Neuronal stem cell (in vitro differentiated cells): Measurements from ENCODE around the gene LYPD3.

Experiments
- DNase-seq: peaks from one replicate; pipeline ENCODE4 v3.0.0-alpha.2; 2013; ENCODE audit warnings: low spot score
- H2AFZ ChIP-seq: one replicate; pipeline ENCODE4 v1.6.1; 2013; ENCODE audit warnings: mild to moderate bottlenecking, low read length, inconsistent platforms
- H2AK5ac ChIP-seq: 2 replicates; pipeline ENCODE4 v1.6.1; 2013; ENCODE audit warnings: low read depth, mild to moderate bottlenecking, inconsistent platforms, low read length, moderate library complexity, mixed read lengths
- H2BK120ac ChIP-seq: 2 replicates; pipeline ENCODE4 v1.6.1; 2013; ENCODE audit warnings: low read depth, mild to moderate bottlenecking, inconsistent platforms, low read length, moderate library complexity, mixed read lengths
- H2BK12ac ChIP-seq: one replicate; pipeline ENCODE4 v1.6.1; 2013; ENCODE audit warnings: low read length, inconsistent platforms
- H2BK15ac ChIP-seq: 2 replicates; pipeline ENCODE4 v1.6.1; 2013; ENCODE audit warnings: mild to moderate bottlenecking, low read length, inconsistent platforms, mixed read lengths
- H2BK5ac ChIP-seq: one replicate; pipeline ENCODE4 v1.6.1; 2013; ENCODE audit warnings: inconsistent platforms, mild to moderate bottlenecking, low read length, moderate library complexity
- H3K14ac ChIP-seq: one replicate; pipeline ENCODE4 v1.6.1; 2013; ENCODE audit warnings: low read length, inconsistent platforms
- H3K18ac ChIP-seq: 2 replicates; pipeline ENCODE4 v1.6.1; 2013; ENCODE audit warnings: low read length, inconsistent platforms
- H3K23ac ChIP-seq: 2 replicates; pipeline ENCODE4 v1.6.1; 2013; ENCODE audit warnings: low read depth, mild to moderate bottlenecking, mixed read lengths, low read length, inconsistent platforms; ENCODE audit not compliant: poor library complexity
- H3K27ac ChIP-seq: replicated peaks from 3 replicates; pipeline ENCODE4 v1.5.1; 2013; ENCODE audit warnings: low read length, inconsistent platforms
- H3K27me3 ChIP-seq, 3 experiments: 2 replicates each; pipeline ENCODE4 v1.6.1; 2013; ENCODE audit warnings: low read length in 3 of 3, mild to moderate bottlenecking in 2 of 3, inconsistent platforms in 1 of 3, low read depth in 1 of 3, mixed read lengths in 1 of 3, moderate library complexity in 1 of 3; ENCODE audit not compliant: control insufficient read depth in 3 of 3, insufficient read depth in 3 of 3
- H3K36me3 ChIP-seq, 2 donors: replicated peaks in 1 of 2; 2 replicates each; pipeline ENCODE4 v1.6.1; 2013; ENCODE audit warnings: low read length in 2 of 2; ENCODE audit not compliant: control insufficient read depth in 2 of 2, insufficient read depth in 2 of 2
- H3K4ac ChIP-seq: 2 replicates; pipeline ENCODE4 v1.6.1; 2013; ENCODE audit warnings: inconsistent platforms, mild to moderate bottlenecking, low read length, moderate library complexity
- H3K4me1 ChIP-seq, 2 donors: 1 replicate in 1 of 2; 2 replicates in 1 of 2; pipeline ENCODE4 v1.6.1; 2013; ENCODE audit warnings: low read length in 2 of 2, low read depth in 1 of 2; ENCODE audit not compliant: control insufficient read depth in 2 of 2, insufficient read depth in 1 of 2
- H3K4me2 ChIP-seq: one replicate; pipeline ENCODE4 v1.6.1; 2013; ENCODE audit warnings: mild to moderate bottlenecking, low read length, inconsistent platforms; ENCODE audit not compliant: insufficient read depth, poor library complexity, severe bottlenecking
- H3K4me3 ChIP-seq, 2 donors: 2 replicates each; pipeline ENCODE4 v1.5.1; 2013; ENCODE audit warnings: low read length in 2 of 2, mild to moderate bottlenecking in 2 of 2, inconsistent platforms in 1 of 2, moderate library complexity in 1 of 2
- H3K79me1 ChIP-seq: one replicate; pipeline ENCODE4 v1.6.1; 2013; ENCODE audit warnings: low read depth, mild to moderate bottlenecking, inconsistent platforms, low read length, moderate library complexity
- H3K9ac ChIP-seq: one replicate; pipeline ENCODE4 v1.6.1; 2013; ENCODE audit warnings: mild to moderate bottlenecking, low read depth, low read length, inconsistent platforms; ENCODE audit not compliant: poor library complexity
- H3K9me3 ChIP-seq, 2 donors: replicated peaks in 1 of 2; 2 replicates each; pipeline versions ENCODE3 to v1.6.1; 2013; ENCODE audit warnings: low read length in 2 of 2, mild to moderate bottlenecking in 2 of 2, inconsistent platforms in 1 of 2, low read depth in 1 of 2, mixed read lengths in 1 of 2, moderate library complexity in 1 of 2; ENCODE audit not compliant: control insufficient read depth in 2 of 2, insufficient read depth in 1 of 2
- H4K8ac ChIP-seq: one replicate; pipeline ENCODE4 v1.6.1; 2013; ENCODE audit warnings: low read depth, mild to moderate bottlenecking, inconsistent platforms, low read length, moderate library complexity
- H4K91ac ChIP-seq: one replicate; pipeline ENCODE4 v1.6.1; 2013; ENCODE audit warnings: low read length, low read depth, mild to moderate bottlenecking, inconsistent platforms; ENCODE audit not compliant: poor library complexity
- WGBS, 2 donors: extraction: QIAGEN DNeasy Blood & Tissue Kit; methylation state at CpG; one replicate each; pipeline ENCODE4 v1.1.7; 2013; ENCODE audit warnings: missing lambda C conversion rate in 2 of 2, mixed read lengths in 1 of 2; ENCODE audit not compliant: insufficient read length in 2 of 2, insufficient replicate concordance in 1 of 2; ENCODE audit errors: extremely low coverage in 2 of 2; 5-methylcytosine and 5-hydroxymethylcytosine counted together

The LYPD3 gene

GRCh38 chr19:43433358-43433673, 32.1 kb downstream of the LYPD3 start:
- Histone ChIP-seq H3K9ac (no peak overlapping the region), H3K4me1 (no peaks in the 10 kb centered on the region), H3K4me2 (no peak overlapping the region), H2BK5ac (no peak overlapping the region), H2BK12ac (no peak overlapping the region), H3K23ac (no peak overlapping the region), H3K14ac (no peak overlapping the region), H3K36me3 (no peaks in the 10 kb centered on the region), H3K27ac (no peak overlapping the region), H2BK15ac (no peak overlapping the region), H2BK120ac (no peak overlapping the region), H3K9me3 (no peaks in the 10 kb centered on the region), H3K18ac (no peak overlapping the region), H3K27me3 (no peaks in the 10 kb centered on the region), H4K8ac (no peak overlapping the region), H3K79me1 (no peaks in the 10 kb centered on the region), H2AK5ac (no peak overlapping the region), H2AFZ (no peak overlapping the region), H3K4me3 (no peak overlapping the region), H4K91ac (no peak overlapping the region), H3K4ac (no peak overlapping the region)
- WGBS, 2 donors = no CpG with 5 or more reads among the region's 2 CpGs
- DNase-seq = no peak

DNA sequence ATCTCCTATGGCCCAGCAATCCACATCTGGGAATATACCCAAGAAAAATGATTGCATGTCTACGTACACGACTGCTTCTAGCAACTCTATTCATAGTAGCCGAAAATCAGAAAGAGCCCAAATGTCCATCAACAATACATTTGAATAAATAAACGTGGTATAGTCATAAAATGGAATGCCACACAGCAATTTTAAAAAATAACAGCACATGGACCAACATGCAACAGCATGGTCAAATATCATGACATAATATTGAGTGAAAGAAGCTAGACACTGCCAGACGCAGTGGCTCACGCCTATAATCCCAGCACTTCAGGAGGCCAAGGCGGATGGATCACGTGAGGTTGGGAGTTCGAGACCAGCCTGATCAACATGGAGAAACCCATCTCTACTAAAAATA, 34.4 kb downstream of the LYPD3 start:
- H3K23ac ChIP-seq = no peak overlapping the region
- no peak overlapping the region for H4K91ac ChIP-seq
- no peaks in the 10 kb centered on the region for H3K36me3 ChIP-seq
- no peak overlapping the region for H3K9ac ChIP-seq
- H3K4ac ChIP-seq = no peak overlapping the region
- no peaks in the 10 kb centered on the region for H3K4me1 ChIP-seq
- no peaks in the 10 kb centered on the region for H3K27me3 ChIP-seq
- H3K4me2 ChIP-seq = no peak overlapping the region
- H3K18ac ChIP-seq = no peak overlapping the region
- H3K14ac ChIP-seq = no peak overlapping the region
- no peak overlapping the region for H3K27ac ChIP-seq
- H2BK15ac ChIP-seq = no peak overlapping the region
- H3K9me3 ChIP-seq = no peaks in the 10 kb centered on the region
- H3K79me1 ChIP-seq = no peaks in the 10 kb centered on the region
- no peak overlapping the region for H4K8ac ChIP-seq
- no peak for DNase-seq
- no peak overlapping the region for H3K4me3 ChIP-seq
- H2BK12ac ChIP-seq = no peak overlapping the region
- no CpG with 5 or more reads among the region's 9 CpGs for WGBS, 2 donors
- H2AK5ac ChIP-seq = no peak overlapping the region
- H2BK5ac ChIP-seq = no peak overlapping the region
- no peak overlapping the region for H2AFZ ChIP-seq
- H2BK120ac ChIP-seq = no peak overlapping the region

DNA sequence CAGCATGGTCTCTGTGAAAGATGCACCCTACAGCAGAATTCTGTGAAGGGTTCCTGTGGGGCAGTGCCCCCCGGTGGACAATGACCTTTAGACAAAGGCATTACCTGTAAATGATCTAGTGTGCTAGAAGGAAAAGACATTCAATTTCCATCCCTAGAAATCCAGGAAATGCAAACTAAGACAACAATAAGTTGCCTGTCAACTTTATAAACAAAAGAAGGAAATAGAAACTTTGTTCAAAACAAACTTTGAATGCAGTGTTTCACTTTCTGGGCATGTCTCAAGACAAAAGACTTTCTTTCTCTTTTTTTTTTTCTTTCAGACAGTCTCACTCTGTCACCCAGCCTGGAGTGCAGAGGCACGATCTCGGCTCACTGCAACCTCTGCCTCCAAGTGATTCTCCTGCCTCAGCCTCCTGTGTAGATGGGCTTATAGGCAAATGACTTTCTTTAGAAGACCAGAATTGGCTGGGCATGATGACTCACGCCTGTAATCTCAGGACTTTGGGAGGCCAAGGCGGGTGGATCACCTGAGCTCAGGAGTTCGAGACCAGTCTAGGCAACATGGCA, 35.2 kb downstream of the LYPD3 start:
- no peak overlapping the region for H3K14ac ChIP-seq
- H3K79me1 ChIP-seq = no peaks in the 10 kb centered on the region
- H2BK5ac ChIP-seq = no peak overlapping the region
- H4K8ac ChIP-seq = no peak overlapping the region
- H3K23ac ChIP-seq = no peak overlapping the region
- H3K4me1 ChIP-seq = no peaks in the 10 kb centered on the region
- H3K4ac ChIP-seq = no peak overlapping the region
- H2BK12ac ChIP-seq = no peak overlapping the region
- H3K18ac ChIP-seq = no peak overlapping the region
- no CpG with 5 or more reads among the region's 6 CpGs for WGBS, 2 donors
- no peak overlapping the region for H3K4me2 ChIP-seq
- H3K9ac ChIP-seq = no peak overlapping the region
- no peak overlapping the region for H2BK15ac ChIP-seq
- no peaks in the 10 kb centered on the region for H3K36me3 ChIP-seq
- H4K91ac ChIP-seq = no peak overlapping the region
- no peaks in the 10 kb centered on the region for H3K9me3 ChIP-seq
- DNase-seq = no peak
- no peak overlapping the region for H2AFZ ChIP-seq
- H3K27me3 ChIP-seq = no peaks in the 10 kb centered on the region
- no peak overlapping the region for H2AK5ac ChIP-seq
- no peak overlapping the region for H3K27ac ChIP-seq
- H2BK120ac ChIP-seq = no peak overlapping the region
- H3K4me3 ChIP-seq = no peak overlapping the region

DNA sequence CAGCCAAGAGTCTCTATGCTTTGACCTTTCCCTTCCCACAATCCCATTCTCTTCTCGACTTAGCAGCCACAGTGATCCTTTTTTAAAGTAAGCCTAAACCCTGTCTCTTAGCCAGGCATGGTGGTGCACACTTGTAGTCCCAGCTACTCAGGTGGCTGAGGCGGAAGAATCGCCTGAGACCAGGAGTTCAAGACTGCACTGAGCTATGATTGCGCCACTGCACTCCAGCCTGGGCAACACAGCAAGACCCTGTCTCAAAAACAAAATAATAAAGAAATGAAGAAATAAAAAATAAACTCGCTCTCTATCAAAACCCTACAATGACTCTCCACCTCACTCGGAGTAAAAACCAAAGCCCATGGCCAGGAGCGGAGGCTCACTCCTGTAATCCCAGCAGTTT, 36.0 kb downstream of the LYPD3 start:
- Histone ChIP-seq H2BK15ac (no peak overlapping the region), H3K4me3 (no peak overlapping the region), H2AFZ (no peak overlapping the region), H3K27ac (no peak overlapping the region), H3K9ac (no peak overlapping the region), H3K4ac (no peak overlapping the region), H3K18ac (no peak overlapping the region), H2BK120ac (no peak overlapping the region), H2AK5ac (no peak overlapping the region), H3K23ac (no peak overlapping the region), H3K9me3 (no peaks in the 10 kb centered on the region), H3K4me2 (no peak overlapping the region), H3K27me3 (no peaks in the 10 kb centered on the region), H4K8ac (no peak overlapping the region), H3K4me1 (no peaks in the 10 kb centered on the region), H3K79me1 (no peaks in the 10 kb centered on the region), H3K36me3 (no peaks in the 10 kb centered on the region), H3K14ac (no peak overlapping the region), H2BK12ac (no peak overlapping the region), H4K91ac (no peak overlapping the region), H2BK5ac (no peak overlapping the region)
- DNase-seq = no peak
- no CpG with 5 or more reads among the region's 7 CpGs for WGBS, 2 donors
